Measurements from ENCODE around the gene ZFP64.

DNA sequence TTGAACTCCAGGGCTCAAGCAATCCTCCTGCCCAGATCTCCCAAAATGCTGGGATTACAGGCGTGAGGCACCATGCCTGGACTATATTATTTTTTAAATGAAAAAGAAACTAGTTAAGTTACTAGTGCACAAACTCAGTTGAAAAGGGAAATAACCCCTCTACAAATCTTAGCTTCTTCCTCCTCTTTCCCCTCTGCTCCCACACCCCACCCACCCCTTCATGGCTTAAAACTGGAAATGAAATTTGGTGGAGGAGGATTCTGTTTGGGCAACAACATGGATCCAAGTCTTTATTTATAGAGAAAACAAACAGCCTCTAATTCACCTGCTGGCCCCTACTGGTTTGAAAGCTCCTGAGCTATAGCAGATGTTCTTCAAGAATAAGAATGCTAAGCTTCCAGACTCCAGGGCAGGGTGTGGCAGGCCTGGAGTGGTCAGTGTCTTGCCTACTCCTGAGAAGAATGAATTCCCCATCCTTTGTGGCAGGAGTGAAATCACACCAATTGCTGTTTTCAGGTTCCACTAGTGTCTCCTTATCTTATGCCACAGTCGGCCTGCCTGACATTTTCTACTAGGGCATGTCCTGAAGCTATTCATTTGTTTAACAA lies 73.5 kb downstream of the ZFP64 start:
- TF ChIP-seq, protein P1, sequence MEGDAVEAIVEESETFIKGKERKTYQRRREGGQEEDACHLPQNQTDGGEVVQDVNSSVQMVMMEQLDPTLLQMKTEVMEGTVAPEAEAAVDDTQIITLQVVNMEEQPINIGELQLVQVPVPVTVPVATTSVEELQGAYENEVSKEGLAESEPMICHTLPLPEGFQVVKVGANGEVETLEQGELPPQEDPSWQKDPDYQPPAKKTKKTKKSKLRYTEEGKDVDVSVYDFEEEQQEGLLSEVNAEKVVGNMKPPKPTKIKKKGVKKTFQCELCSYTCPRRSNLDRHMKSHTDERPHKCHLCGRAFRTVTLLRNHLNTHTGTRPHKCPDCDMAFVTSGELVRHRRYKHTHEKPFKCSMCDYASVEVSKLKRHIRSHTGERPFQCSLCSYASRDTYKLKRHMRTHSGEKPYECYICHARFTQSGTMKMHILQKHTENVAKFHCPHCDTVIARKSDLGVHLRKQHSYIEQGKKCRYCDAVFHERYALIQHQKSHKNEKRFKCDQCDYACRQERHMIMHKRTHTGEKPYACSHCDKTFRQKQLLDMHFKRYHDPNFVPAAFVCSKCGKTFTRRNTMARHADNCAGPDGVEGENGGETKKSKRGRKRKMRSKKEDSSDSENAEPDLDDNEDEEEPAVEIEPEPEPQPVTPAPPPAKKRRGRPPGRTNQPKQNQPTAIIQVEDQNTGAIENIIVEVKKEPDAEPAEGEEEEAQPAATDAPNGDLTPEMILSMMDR (IDR thresholded peaks at IDR 0.05 in 2 of 3, conservative IDR thresholded peaks at IDR 0.05 in 1 of 3; ENCODE audit: borderline replicate concordance in 1 of 3, insufficient read depth in 1 of 3, low read depth in 2 of 3, low read length in 2 of 3), result no peak
- TF ChIP-seq, protein P2, sequence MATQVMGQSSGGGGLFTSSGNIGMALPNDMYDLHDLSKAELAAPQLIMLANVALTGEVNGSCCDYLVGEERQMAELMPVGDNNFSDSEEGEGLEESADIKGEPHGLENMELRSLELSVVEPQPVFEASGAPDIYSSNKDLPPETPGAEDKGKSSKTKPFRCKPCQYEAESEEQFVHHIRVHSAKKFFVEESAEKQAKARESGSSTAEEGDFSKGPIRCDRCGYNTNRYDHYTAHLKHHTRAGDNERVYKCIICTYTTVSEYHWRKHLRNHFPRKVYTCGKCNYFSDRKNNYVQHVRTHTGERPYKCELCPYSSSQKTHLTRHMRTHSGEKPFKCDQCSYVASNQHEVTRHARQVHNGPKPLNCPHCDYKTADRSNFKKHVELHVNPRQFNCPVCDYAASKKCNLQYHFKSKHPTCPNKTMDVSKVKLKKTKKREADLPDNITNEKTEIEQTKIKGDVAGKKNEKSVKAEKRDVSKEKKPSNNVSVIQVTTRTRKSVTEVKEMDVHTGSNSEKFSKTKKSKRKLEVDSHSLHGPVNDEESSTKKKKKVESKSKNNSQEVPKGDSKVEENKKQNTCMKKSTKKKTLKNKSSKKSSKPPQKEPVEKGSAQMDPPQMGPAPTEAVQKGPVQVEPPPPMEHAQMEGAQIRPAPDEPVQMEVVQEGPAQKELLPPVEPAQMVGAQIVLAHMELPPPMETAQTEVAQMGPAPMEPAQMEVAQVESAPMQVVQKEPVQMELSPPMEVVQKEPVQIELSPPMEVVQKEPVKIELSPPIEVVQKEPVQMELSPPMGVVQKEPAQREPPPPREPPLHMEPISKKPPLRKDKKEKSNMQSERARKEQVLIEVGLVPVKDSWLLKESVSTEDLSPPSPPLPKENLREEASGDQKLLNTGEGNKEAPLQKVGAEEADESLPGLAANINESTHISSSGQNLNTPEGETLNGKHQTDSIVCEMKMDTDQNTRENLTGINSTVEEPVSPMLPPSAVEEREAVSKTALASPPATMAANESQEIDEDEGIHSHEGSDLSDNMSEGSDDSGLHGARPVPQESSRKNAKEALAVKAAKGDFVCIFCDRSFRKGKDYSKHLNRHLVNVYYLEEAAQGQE (IDR thresholded peaks at IDR 0.05; ENCODE audit: low read depth), result no peak
- TF ChIP-seq EZH2 (IDR thresholded peaks at IDR 0.05) (no peak), POLR2A (IDR thresholded peaks at IDR 0.05; ENCODE audit: borderline replicate concordance, extremely low read depth, insufficient read depth, insufficient read length) (no peak), POLR2AphosphoS5 (IDR thresholded peaks at IDR 0.05; ENCODE audit: low read depth, low read length) (no peak)
- TF ChIP-seq, protein P3, sequence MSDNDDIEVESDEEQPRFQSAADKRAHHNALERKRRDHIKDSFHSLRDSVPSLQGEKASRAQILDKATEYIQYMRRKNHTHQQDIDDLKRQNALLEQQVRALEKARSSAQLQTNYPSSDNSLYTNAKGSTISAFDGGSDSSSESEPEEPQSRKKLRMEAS (IDR thresholded peaks at IDR 0.05), result no peak

All from HCT116 (cell line).